HL-60 (cell line): ENCODE results near the gene FZD2.

Experiments
- DNase-seq, 2 experiments: peaks; one replicate each; pipeline ENCODE4 v3.0.0-alpha.2; 2010 to 2020; ENCODE audit warnings: low read depth in 1 of 2, low spot score in 1 of 2
- H3K27ac ChIP-seq: fragments of 250-450 bp; sonication (Bioruptor Pico); replicated peaks from 2 replicates; pipeline ENCODE4 v1.5.1; 2020; ENCODE audit warnings: mild to moderate bottlenecking, moderate library complexity
- H3K27me3 ChIP-seq: fragments of 250-450 bp; sonication (Bioruptor Pico); 2 replicates; pipeline ENCODE4 v1.5.1; 2021; ENCODE audit warnings: mild to moderate bottlenecking, moderate library complexity; ENCODE audit not compliant: insufficient read depth, poor library complexity, severe bottlenecking
- H3K4me3 ChIP-seq: replicated peaks from 2 replicates; pipeline ENCODE4 v1.5.1; 2011; ENCODE audit warnings: mild to moderate bottlenecking, control low read depth, low read length; ENCODE audit not compliant: insufficient read depth
- CTCF ChIP-seq: IDR thresholded peaks from one replicate; pipeline ENCODE4 v1.5.1; 2011; ENCODE audit warnings: low read length, control low read depth, inconsistent platforms; ENCODE audit not compliant: insufficient read depth
- GABPA ChIP-seq: IDR thresholded peaks from 2 replicates; pipeline ENCODE4 v1.6.1; 2012; ENCODE audit warnings: low read depth
- POLR2AphosphoS5 ChIP-seq: IDR thresholded peaks from 2 replicates; pipeline ENCODE4 v1.6.1; 2012; ENCODE audit warnings: low read depth
- SPI1 ChIP-seq: IDR thresholded peaks from 2 replicates; pipeline ENCODE4 v1.6.1; 2012; ENCODE audit warnings: low read depth, mild to moderate bottlenecking, borderline replicate concordance
- TF ChIP-seq, protein P1 (sequence below): IDR thresholded peaks from 2 replicates; pipeline ENCODE4 v1.6.1; 2012; ENCODE audit warnings: low read depth; ENCODE audit not compliant: insufficient replicate concordance

Gene FZD2

DNA sequence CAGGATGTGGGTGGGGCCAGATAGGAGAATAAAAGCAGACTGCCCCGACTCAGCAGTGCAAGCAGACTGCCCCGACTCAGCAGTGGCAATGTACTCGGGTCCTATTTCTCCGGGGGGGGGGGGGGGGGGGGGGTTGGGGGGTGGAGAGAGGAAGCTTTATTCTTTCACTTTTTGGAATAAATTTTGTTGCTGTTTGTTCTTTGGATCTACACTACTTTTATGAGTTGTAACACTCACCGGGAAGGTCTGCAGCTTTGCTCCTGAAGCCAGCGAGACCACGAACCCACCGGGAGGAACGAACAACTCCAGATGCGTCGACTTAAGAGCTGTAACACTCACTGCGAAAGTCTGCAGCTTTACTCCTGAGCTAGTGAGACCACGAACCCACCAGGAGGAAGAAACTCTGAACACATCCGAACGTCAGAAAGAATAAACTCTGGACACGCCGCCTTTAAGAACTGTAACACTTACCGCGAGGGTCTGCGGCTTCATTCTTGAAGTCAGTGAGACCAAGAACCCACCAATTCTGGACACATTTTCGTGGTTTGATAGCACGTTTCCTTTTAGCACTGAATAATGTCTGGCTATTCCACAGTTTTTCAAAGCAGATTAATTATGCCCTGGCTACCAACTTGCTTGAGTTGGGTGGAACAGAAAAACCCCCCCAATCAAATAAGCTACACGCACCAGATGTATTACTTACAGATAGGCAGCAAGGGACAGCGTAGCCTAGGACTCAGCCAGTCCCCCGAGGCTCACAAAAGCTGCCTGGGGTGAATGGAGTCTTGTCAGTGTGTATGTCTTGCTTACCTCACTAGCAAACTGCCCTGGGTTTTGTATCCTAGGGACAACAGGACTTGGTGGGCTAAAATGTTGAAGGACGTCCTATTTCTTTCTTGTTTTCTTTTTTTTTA is 11.9 kb downstream of the FZD2 start:
- H3K27me3 ChIP-seq: no peaks in the 10 kb centered on the region
- DNase-seq: no peak
- H3K4me3 ChIP-seq: no peak overlapping the region
- H3K27ac ChIP-seq: no peak overlapping the region
- TF ChIP-seq POLR2AphosphoS5 (no peak), SPI1 (no peak), CTCF (no peak), GABPA (no peak)
- TF ChIP-seq, protein P1, sequence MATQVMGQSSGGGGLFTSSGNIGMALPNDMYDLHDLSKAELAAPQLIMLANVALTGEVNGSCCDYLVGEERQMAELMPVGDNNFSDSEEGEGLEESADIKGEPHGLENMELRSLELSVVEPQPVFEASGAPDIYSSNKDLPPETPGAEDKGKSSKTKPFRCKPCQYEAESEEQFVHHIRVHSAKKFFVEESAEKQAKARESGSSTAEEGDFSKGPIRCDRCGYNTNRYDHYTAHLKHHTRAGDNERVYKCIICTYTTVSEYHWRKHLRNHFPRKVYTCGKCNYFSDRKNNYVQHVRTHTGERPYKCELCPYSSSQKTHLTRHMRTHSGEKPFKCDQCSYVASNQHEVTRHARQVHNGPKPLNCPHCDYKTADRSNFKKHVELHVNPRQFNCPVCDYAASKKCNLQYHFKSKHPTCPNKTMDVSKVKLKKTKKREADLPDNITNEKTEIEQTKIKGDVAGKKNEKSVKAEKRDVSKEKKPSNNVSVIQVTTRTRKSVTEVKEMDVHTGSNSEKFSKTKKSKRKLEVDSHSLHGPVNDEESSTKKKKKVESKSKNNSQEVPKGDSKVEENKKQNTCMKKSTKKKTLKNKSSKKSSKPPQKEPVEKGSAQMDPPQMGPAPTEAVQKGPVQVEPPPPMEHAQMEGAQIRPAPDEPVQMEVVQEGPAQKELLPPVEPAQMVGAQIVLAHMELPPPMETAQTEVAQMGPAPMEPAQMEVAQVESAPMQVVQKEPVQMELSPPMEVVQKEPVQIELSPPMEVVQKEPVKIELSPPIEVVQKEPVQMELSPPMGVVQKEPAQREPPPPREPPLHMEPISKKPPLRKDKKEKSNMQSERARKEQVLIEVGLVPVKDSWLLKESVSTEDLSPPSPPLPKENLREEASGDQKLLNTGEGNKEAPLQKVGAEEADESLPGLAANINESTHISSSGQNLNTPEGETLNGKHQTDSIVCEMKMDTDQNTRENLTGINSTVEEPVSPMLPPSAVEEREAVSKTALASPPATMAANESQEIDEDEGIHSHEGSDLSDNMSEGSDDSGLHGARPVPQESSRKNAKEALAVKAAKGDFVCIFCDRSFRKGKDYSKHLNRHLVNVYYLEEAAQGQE: no peak

GRCh38 chr17:44572801-44573200 is 15.5 kb downstream of the FZD2 start:
- Histone ChIP-seq H3K27me3 (no peaks in the 10 kb centered on the region), H3K4me3 (no peak overlapping the region), H3K27ac (no peak overlapping the region)
- TF ChIP-seq SPI1: no peak
- TF ChIP-seq CTCF: no peak
- no peak for TF ChIP-seq POLR2AphosphoS5
- TF ChIP-seq GABPA: no peak
- TF ChIP-seq, protein P1: no peak
- DNase-seq: no peak

GRCh38 chr17:44575403-44575802 is 18.1 kb downstream of the FZD2 start:
- no peak overlapping the region for H3K27ac ChIP-seq
- DNase-seq: no peak

More at GRCh38 chr17:44575403-44575802, 18.1 kb downstream of the FZD2 start:
- peaks cover 3% of the 10 kb centered on the region for H3K27me3 ChIP-seq
- TF ChIP-seq SPI1: no peak
- TF ChIP-seq GABPA: no peak
- no peak for TF ChIP-seq POLR2AphosphoS5
- no peak for TF ChIP-seq CTCF
- TF ChIP-seq, protein P1: no peak
- H3K4me3 ChIP-seq: no peak overlapping the region
